Mesothelial cell of epicardium (in vitro differentiated cells): ENCODE measurements around the gene DSG4. TPM values are rescaled to one million over a fixed set of nuclear protein-coding genes. Genes with fewer than 3 reads are reported as not detected.

ENCODE experiments used
- DNase-seq, 2 experiments: peaks; one replicate each; pipeline ENCODE4 v3.0.0; 2021; ENCODE audit warnings: low spot score in 2 of 2; ENCODE audit not compliant: unreplicated experiment in 2 of 2
- H3K27ac Mint-ChIP-seq: 2 replicates; pipeline ENCODE4 v1.8.0; 2021; ENCODE audit warnings: mixed read lengths
- H3K27me3 Mint-ChIP-seq: 2 replicates; pipeline ENCODE4 v1.8.0; 2021; ENCODE audit warnings: low read depth, mixed read lengths
- H3K36me3 Mint-ChIP-seq: 2 replicates; pipeline ENCODE4 v1.8.0; 2021; ENCODE audit warnings: mixed read lengths
- H3K4me1 Mint-ChIP-seq: 2 replicates; pipeline ENCODE4 v1.8.0; 2021; ENCODE audit warnings: mixed read lengths
- H3K4me3 Mint-ChIP-seq: 2 replicates; pipeline ENCODE4 v1.8.0; 2021; ENCODE audit warnings: mild to moderate bottlenecking, moderate library complexity, mixed read lengths
- H3K9me3 Mint-ChIP-seq: 2 replicates; pipeline ENCODE4 v1.8.0; 2021; ENCODE audit warnings: mixed read lengths
- total RNA-seq: library from RNA; stranded (reverse); gene quantifications from 3 replicates; pipeline ENCODE4 v1.2.1, GENCODE V29; 2021
- TF ChIP-seq, protein P1 (sequence below): fragments of 200-600 bp; sonication (generic); IDR thresholded peaks from one replicate; pipeline ENCODE4 v1.5.0; 2021; ENCODE audit warnings: antibody characterized with exemption; ENCODE audit not compliant: unreplicated experiment

The DSG4 gene
- total RNA-seq, 1 donor from 2014 or later: 0.07 TPM

DNA sequence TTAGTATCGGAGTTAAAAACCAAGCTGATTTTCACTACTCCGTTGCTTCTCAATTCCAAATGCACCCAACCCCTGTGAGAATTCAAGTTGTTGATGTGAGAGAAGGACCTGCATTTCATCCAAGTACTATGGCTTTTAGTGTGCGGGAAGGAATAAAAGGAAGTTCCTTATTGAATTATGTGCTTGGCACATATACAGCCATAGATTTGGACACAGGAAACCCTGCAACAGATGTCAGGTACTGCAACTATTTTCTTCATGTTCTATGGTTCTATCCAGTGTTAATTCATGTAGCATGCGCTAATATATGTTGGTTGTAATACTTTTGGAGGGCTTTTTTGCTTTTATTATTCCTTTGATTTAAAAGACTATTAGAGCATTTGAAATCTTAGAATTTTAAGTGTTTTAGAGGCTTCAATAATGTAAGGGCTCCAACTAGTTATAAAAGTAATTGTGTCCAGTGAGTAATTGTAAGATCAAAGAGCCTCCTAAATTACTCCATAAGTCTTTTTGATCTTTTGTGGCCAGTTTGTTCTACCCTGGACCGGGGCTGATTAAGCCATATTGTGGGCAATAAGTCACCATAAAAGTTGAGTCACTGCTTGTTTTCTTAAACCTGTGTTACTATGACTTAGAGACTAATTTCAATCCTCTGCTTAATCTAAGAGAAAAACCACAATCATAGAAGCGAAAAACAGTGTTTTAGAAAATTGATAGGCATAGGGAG, 22.9 kb downstream of the DSG4 start:
- DNase-seq: no peak
- Mint-ChIP-seq H3K27ac (peak overlapping the region; percentile 86), H3K4me3 (no peak overlapping the region), H3K27me3 (no peaks in the 10 kb centered on the region), H3K9me3 (no peaks in the 10 kb centered on the region), H3K36me3 (no peaks in the 10 kb centered on the region), H3K4me1 (peaks cover 49% of the 10 kb centered on the region)
- TF ChIP-seq, protein P1, sequence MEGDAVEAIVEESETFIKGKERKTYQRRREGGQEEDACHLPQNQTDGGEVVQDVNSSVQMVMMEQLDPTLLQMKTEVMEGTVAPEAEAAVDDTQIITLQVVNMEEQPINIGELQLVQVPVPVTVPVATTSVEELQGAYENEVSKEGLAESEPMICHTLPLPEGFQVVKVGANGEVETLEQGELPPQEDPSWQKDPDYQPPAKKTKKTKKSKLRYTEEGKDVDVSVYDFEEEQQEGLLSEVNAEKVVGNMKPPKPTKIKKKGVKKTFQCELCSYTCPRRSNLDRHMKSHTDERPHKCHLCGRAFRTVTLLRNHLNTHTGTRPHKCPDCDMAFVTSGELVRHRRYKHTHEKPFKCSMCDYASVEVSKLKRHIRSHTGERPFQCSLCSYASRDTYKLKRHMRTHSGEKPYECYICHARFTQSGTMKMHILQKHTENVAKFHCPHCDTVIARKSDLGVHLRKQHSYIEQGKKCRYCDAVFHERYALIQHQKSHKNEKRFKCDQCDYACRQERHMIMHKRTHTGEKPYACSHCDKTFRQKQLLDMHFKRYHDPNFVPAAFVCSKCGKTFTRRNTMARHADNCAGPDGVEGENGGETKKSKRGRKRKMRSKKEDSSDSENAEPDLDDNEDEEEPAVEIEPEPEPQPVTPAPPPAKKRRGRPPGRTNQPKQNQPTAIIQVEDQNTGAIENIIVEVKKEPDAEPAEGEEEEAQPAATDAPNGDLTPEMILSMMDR: no peak

DNA sequence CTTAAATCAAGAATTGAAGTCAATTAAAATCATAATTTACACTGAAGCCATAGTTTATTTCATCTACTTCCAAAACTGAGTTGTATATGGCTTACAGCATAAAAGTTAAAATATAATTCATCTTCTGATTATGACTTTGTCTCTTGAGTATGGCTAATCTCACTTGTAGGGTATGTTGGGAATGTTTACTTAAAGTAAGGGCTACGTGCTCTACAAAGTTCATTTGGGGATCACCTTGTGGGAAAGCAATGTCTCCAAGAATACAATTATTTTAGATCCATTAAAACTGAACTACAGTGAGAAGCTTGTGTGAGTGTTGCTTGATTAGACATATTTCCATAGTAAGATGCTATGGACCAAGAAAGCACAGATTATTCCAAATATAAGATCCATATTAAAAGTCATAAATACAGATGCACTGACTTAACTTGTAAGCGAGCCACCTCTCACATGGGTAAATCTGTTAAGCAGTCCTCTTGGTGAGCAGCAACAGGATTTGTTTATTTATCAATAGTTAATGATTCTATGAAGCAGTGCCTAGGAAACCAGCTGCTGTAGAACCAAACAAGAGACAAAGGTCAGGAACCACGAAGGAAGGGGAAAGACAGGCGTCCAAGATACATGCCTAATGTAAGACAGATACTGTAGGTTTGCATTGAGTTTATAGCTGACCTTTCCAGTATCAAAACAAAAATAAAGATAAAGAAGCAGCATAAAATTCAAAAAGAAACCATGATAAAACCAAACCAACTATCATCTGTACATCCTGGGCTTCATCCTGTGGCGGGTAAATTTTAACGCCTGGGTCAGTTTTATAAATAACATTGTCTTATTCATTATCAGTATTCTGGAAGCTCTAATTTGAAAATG, 24.8 kb downstream of the DSG4 start:
- no peak for DNase-seq
- Mint-ChIP-seq H3K9me3 (no peaks in the 10 kb centered on the region), H3K36me3 (no peaks in the 10 kb centered on the region), H3K4me1 (peaks cover 49% of the 10 kb centered on the region), H3K4me3 (no peak overlapping the region), H3K27ac (peak overlapping the region; percentile 58), H3K27me3 (no peaks in the 10 kb centered on the region)
- TF ChIP-seq, protein P1: no peak

DNA sequence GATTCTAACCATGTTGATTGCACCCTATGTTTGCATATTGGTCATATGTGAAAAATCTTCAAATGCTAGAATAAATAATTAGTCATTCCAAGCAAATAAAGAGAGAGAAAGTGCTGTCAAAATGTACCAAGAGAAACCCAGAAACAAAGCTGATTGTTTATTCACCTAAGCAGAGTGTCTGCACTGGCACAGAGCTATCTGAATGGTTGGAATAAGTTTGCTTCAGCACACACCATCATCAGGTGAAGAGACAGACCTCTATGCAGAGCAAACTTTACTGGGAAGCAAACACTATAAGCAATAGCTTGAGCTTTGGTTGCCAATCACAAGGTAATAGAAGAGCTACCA, 25.4 kb downstream of the DSG4 start:
- Mint-ChIP-seq H3K4me3 (no peak overlapping the region), H3K27ac (peak overlapping the region; percentile 10)
- TF ChIP-seq, protein P1: no peak

DNA sequence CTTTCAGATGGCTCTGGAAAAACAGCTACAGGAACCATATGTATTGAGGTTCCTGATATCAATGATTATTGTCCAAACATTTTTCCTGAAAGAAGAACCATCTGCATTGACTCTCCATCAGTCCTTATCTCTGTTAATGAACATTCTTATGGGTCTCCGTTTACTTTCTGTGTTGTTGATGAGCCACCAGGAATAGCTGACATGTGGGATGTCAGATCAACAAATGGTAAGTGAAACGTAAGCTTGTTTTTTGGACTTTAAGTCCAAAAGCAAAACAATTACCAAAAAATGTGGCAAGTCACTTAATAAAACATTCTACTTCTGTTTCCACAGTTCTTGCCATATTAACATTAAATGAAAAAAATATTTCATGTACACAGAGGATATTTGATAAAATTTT, 26.8 kb downstream of the DSG4 start:
- Mint-ChIP-seq H3K27ac (no peak overlapping the region), H3K36me3 (no peaks in the 10 kb centered on the region), H3K9me3 (no peaks in the 10 kb centered on the region), H3K27me3 (no peaks in the 10 kb centered on the region), H3K4me3 (no peak overlapping the region), H3K4me1 (peaks cover 33% of the 10 kb centered on the region)
- TF ChIP-seq, protein P1: no peak
- DNase-seq: no peak

More for the DNA sequence above, 25.4 kb downstream of the DSG4 start:
- no peak for DNase-seq
- Mint-ChIP-seq H3K4me1 (peaks cover 43% of the 10 kb centered on the region), H3K9me3 (no peaks in the 10 kb centered on the region), H3K27me3 (no peaks in the 10 kb centered on the region), H3K36me3 (no peaks in the 10 kb centered on the region)

DNA sequence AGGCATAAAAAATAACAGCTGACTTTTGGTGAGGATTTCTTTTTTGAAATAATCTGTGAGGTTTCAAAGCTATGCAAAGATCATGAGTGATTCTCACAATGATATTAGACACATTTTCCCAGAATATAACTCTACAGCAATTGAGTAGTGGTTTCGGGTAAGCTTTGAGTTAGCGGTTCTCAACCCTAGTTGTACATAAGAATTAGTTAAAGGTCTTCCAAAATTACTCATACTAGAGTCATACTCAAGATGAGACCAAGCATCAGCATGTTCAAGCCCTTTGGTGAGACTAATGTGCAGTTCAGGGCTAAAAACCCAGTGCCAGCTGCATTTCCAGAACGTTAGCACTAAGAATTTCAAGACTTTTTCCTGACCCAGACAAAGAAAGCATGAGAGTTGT, 31.1 kb downstream of the DSG4 start:
- H3K36me3 Mint-ChIP-seq: no peaks in the 10 kb centered on the region
- no peak overlapping the region for H3K27ac Mint-ChIP-seq
- DNase-seq: no peak
- H3K9me3 Mint-ChIP-seq: peaks cover 8% of the 10 kb centered on the region
- no peaks in the 10 kb centered on the region for H3K27me3 Mint-ChIP-seq
- H3K4me1 Mint-ChIP-seq: no peaks in the 10 kb centered on the region
- no peak overlapping the region for H3K4me3 Mint-ChIP-seq
- TF ChIP-seq, protein P1: no peak
